MM.1S (cell line): Measurements from ENCODE around the gene GRIN3A.

ENCODE experiments used
- DNase-seq: peaks from one replicate; pipeline ENCODE4 v3.0.0-alpha.2; 2015
- H2AFZ ChIP-seq: fragments of 300-600 bp; sonication (generic); 2 replicates; pipeline ENCODE4 v1.6.0; 2016; ENCODE audit warnings: antibody characterized with exemption, low read length
- H3F3A ChIP-seq: fragments of 300-600 bp; sonication (generic); 2 replicates; pipeline ENCODE4 v1.6.1; 2016; ENCODE audit warnings: mild to moderate bottlenecking, antibody characterized with exemption, low read length, moderate library complexity, mixed read lengths; ENCODE audit not compliant: insufficient read depth
- H3K27ac ChIP-seq: fragments of 300-600 bp; sonication (generic); 2 replicates; pipeline ENCODE4 v1.5.1; 2016; ENCODE audit warnings: mild to moderate bottlenecking, low read length
- H3K27me3 ChIP-seq: fragments of 300-600 bp; sonication (generic); replicated peaks from 2 replicates; pipeline ENCODE4 v1.6.0; 2016; ENCODE audit warnings: low read length; ENCODE audit not compliant: insufficient read depth
- H3K36me3 ChIP-seq: fragments of 300-600 bp; sonication (generic); replicated peaks from 2 replicates; pipeline ENCODE4 v1.6.1; 2016; ENCODE audit warnings: mild to moderate bottlenecking, low read length, mixed read lengths; ENCODE audit not compliant: insufficient read depth
- H3K4me1 ChIP-seq: fragments of 300-600 bp; sonication (generic); 2 replicates; pipeline ENCODE4 v1.6.1; 2016; ENCODE audit warnings: low read length, mixed read lengths
- H3K4me2 ChIP-seq: fragments of 300-600 bp; sonication (generic); 2 replicates; pipeline ENCODE4 v1.6.0; 2016; ENCODE audit warnings: low read depth, low read length
- H3K4me3 ChIP-seq: fragments of 300-600 bp; sonication (generic); 2 replicates; pipeline ENCODE4 v1.5.1; 2016; ENCODE audit warnings: low read length, mixed read lengths
- H3K79me2 ChIP-seq: fragments of 300-600 bp; sonication (generic); 2 replicates; pipeline ENCODE4 v1.6.1; 2016; ENCODE audit warnings: mixed run types, low read length, mixed read lengths
- H3K9ac ChIP-seq: fragments of 300-600 bp; sonication (generic); 2 replicates; pipeline ENCODE4 v1.6.1; 2016; ENCODE audit warnings: low read length, mixed read lengths
- H3K9me2 ChIP-seq: fragments of 300-600 bp; sonication (generic); replicated peaks from 2 replicates; pipeline ENCODE4 v1.6.1; 2016; ENCODE audit warnings: mild to moderate bottlenecking, low read length, mixed read lengths; ENCODE audit not compliant: insufficient read depth
- H3K9me3 ChIP-seq: fragments of 300-600 bp; sonication (generic); replicated peaks from 2 replicates; pipeline ENCODE4 v1.6.1; 2016; ENCODE audit warnings: mild to moderate bottlenecking, low read length, mixed read lengths; ENCODE audit not compliant: insufficient read depth
- H4K20me1 ChIP-seq: fragments of 300-600 bp; sonication (generic); 2 replicates; pipeline ENCODE4 v1.6.1; 2016; ENCODE audit warnings: mild to moderate bottlenecking, low read length, moderate library complexity, mixed read lengths; ENCODE audit not compliant: insufficient read depth
- EZH2 ChIP-seq: fragments of 300-600 bp; sonication (generic); optimal IDR thresholded peaks from 2 replicates; pipeline ENCODE3; 2017; ENCODE audit warnings: low read depth, mild to moderate bottlenecking, antibody characterized with exemption, low read length, mixed read lengths
- EZH2phosphoT487 ChIP-seq: fragments of 300-600 bp; sonication (generic); IDR thresholded peaks from 2 replicates; pipeline ENCODE4 v1.6.1; 2018; ENCODE audit warnings: antibody characterized with exemption, low read length
- TF ChIP-seq, protein P1 (sequence below): fragments of 300-600 bp; sonication (generic); IDR thresholded peaks from 2 replicates; pipeline ENCODE4 v1.5.1; 2016; ENCODE audit warnings: antibody characterized with exemption, low read length, mixed read lengths

The GRIN3A gene

DNA sequence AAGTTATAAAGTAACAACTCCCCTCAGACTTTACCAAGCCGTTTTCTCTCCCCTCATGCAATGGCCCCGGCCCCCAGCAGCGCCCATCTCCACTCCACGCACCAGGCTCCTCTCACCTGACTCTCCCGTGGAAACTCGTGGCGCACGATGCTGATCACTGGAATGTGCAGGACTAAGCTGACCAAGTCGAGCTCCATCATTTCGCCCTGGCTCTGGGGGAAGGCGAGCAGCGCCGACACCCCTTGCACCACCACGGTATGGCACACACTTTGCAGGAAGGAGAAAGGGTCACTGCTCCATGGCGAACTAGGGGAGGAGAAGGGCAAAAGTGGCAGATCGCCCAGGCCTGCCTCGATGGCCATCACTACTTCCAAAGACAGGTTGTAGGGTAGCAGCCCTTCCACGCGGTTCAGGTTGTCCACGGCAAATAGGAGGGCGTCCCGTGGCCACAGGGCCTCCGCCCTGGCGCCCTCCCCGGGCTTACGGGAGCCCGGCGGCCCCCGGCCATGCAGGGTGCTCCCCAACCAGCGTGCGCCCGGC, 1.2 kb downstream of the GRIN3A start:
- Histone ChIP-seq H3F3A (no peaks in the 10 kb centered on the region), H3K27me3 (no peaks in the 10 kb centered on the region), H3K27ac (no peak overlapping the region), H3K36me3 (no peaks in the 10 kb centered on the region), H3K79me2 (no peaks in the 10 kb centered on the region), H3K9me2 (no peaks in the 10 kb centered on the region), H2AFZ (no peak overlapping the region), H4K20me1 (no peaks in the 10 kb centered on the region), H3K9me3 (no peaks in the 10 kb centered on the region), H3K4me3 (no peak overlapping the region), H3K9ac (no peak overlapping the region), H3K4me2 (no peak overlapping the region), H3K4me1 (no peaks in the 10 kb centered on the region)
- no peak for DNase-seq
- TF ChIP-seq EZH2 (no peak), EZH2phosphoT487 (no peak)
- TF ChIP-seq, protein P1, sequence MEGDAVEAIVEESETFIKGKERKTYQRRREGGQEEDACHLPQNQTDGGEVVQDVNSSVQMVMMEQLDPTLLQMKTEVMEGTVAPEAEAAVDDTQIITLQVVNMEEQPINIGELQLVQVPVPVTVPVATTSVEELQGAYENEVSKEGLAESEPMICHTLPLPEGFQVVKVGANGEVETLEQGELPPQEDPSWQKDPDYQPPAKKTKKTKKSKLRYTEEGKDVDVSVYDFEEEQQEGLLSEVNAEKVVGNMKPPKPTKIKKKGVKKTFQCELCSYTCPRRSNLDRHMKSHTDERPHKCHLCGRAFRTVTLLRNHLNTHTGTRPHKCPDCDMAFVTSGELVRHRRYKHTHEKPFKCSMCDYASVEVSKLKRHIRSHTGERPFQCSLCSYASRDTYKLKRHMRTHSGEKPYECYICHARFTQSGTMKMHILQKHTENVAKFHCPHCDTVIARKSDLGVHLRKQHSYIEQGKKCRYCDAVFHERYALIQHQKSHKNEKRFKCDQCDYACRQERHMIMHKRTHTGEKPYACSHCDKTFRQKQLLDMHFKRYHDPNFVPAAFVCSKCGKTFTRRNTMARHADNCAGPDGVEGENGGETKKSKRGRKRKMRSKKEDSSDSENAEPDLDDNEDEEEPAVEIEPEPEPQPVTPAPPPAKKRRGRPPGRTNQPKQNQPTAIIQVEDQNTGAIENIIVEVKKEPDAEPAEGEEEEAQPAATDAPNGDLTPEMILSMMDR: no peak

DNA sequence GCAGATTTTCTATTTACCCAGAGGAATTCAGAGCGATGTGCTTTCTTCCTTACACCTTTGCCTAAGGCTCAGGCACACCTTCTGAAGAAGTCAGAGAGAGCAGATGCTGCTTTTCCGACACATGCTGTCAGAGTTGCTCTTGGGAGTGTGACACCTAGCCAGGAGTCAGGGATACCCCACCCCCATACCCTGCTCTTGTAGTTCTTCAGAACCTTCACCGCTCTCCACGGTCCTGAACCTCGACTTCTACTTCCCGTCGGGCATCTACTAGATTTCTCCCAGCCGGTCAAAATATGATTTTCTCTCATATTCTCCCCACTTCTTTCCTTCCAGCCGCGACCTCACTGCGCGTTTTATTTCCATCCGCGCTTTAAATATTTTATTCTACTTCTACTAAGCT, 1.7 kb downstream of the GRIN3A start:
- Histone ChIP-seq H3K4me1 (no peaks in the 10 kb centered on the region), H3F3A (no peaks in the 10 kb centered on the region), H3K4me2 (no peak overlapping the region), H3K4me3 (no peak overlapping the region), H3K27ac (no peak overlapping the region), H3K27me3 (no peaks in the 10 kb centered on the region), H3K9ac (no peak overlapping the region), H4K20me1 (no peaks in the 10 kb centered on the region), H3K9me3 (no peaks in the 10 kb centered on the region), H3K79me2 (no peaks in the 10 kb centered on the region), H3K9me2 (no peaks in the 10 kb centered on the region), H3K36me3 (no peaks in the 10 kb centered on the region), H2AFZ (no peak overlapping the region)
- TF ChIP-seq EZH2 (no peak), EZH2phosphoT487 (no peak)
- TF ChIP-seq, protein P1: no peak
- no peak for DNase-seq

DNA sequence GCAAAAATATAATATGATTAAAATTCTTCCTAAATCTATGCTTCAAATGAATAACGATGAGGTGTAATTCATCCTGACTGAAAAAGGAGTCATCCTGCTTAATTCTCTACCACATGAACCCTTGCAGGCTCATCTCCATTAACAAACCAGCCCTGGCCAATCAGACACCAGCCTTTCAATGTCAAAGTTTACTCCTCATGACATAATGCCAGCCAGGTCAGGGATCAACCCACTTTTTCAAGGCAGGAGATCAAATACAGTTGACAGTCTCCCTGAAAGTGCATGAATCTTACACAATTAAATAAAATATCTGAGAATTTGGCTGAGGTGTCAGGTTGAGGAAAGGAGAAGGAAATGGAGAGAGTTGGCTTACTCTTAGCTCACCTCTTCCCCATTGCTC, 7.0 kb downstream of the GRIN3A start:
- H3K4me2 ChIP-seq: no peak overlapping the region
- H3K4me3 ChIP-seq: no peak overlapping the region
- no peak for DNase-seq
- no peaks in the 10 kb centered on the region for H3K9me3 ChIP-seq
- no peak overlapping the region for H3K27ac ChIP-seq
- no peak overlapping the region for H2AFZ ChIP-seq
- H3K79me2 ChIP-seq: no peaks in the 10 kb centered on the region
- H3K9ac ChIP-seq: no peak overlapping the region
- no peaks in the 10 kb centered on the region for H3K36me3 ChIP-seq
- H3F3A ChIP-seq: no peaks in the 10 kb centered on the region
- H3K27me3 ChIP-seq: no peaks in the 10 kb centered on the region
- H4K20me1 ChIP-seq: no peaks in the 10 kb centered on the region
- TF ChIP-seq EZH2: no peak
- TF ChIP-seq EZH2phosphoT487: no peak
- TF ChIP-seq, protein P1: no peak
- H3K4me1 ChIP-seq: no peaks in the 10 kb centered on the region
- H3K9me2 ChIP-seq: no peaks in the 10 kb centered on the region
